B cell (primary cell): ENCODE results near the gene NYAP2.

ENCODE experiments used
- CTCF ChIP-seq: fragments of 200-600 bp; IDR thresholded peaks from one replicate; pipeline ENCODE4 v1.8.0; 2022; ENCODE audit warnings: antibody characterized with exemption, mild to moderate bottlenecking
- EZH2 ChIP-seq: IDR thresholded peaks from 2 replicates; pipeline ENCODE4 v1.6.1; 2012; ENCODE audit warnings: borderline replicate concordance, low read depth, mild to moderate bottlenecking, moderate library complexity, low read length; ENCODE audit not compliant: insufficient read depth, poor library complexity, severe bottlenecking

- no peak for TF ChIP-seq CTCF
- no peak for TF ChIP-seq EZH2
Measured at GRCh38 chr2:225355788-225356187, 43.7 kb upstream of the NYAP2 start.
